HG03558 (cell line): Measurements from ENCODE around the gene ORM1.

Experiments
- ATAC-seq: cut with Tn5 transposase; IDR thresholded peaks from one replicate; pipeline ENCODE4 v1.9.1; 2021; ENCODE audit warnings: moderate number of reproducible peaks; ENCODE audit not compliant: unreplicated experiment; ENCODE audit errors: extremely low read depth

Gene ORM1

DNA sequence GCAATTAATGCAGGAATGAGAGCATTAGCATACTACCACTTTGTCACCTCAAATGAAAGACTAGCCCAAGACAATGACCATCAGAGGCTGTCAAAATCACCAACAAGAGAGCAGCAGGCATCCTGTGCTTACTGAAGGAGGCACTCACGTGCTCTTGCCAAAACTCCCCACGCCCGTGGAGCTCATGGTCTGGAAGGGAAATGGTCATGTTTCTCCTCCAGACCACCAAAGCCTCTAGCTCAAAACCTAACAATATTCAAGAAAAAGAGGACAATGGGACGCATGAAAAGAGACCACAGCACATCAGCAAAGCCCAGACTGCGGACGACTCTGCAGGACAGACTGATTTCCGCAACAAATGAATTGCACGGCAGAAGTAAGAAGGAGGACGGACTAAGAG is 52.0 kb downstream of the ORM1 start:
- ATAC-seq: no peak

DNA sequence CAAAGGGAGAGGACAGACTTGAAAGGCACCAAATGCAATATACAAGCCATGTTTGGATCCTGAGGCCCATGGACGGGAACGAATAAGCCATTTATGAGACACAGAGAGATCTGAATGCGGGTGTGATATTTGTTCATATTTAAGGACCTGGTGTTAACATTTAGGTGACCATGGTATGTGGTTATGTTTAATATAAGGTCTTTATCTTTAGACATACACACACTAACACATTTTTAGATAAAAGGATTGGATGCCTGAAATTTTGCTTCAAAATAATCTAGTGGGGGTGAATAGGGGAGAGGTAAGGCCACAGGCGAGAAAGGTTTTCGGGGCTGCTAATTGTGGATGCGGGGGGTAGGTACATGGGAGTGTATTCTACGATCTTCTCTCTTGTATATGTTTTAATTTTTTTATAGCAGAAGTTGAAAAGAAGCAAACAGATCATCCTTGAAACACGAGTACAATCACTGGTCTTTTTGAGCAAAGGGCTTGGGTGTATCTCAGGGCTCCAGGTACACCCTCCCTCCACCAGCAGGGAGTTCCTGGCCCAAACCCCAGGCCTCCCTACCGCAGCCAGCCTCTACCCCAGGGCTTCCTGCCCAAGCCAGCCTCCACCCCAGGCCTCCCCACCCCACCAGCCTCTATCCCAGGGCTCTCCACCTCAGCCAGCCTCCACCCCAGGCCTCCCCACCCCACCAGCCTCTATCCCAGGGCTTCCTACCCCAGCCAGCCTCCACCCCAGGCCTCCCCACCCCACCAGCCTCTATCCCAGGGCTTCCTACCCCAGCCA is 52.7 kb downstream of the ORM1 start:
- ATAC-seq: no peak
